Urothelium cell line (cell line): ENCODE measurements around the gene FGFR3.

Experiments used
- DNase-seq: peaks from one replicate; pipeline ENCODE4 v3.0.0; 2011; ENCODE audit warnings: low spot score, mixed read lengths
- FAIRE-seq: peaks from 2 replicates; lab custom pipeline; 2011; peaks lifted over from hg19 to GRCh38; lab: Jason Lieb, UNC

The FGFR3 gene

GRCh38 chr4:1755297-1755696 lies 37.8 kb upstream of the FGFR3 start:
- no peak for DNase-seq
- no peak for FAIRE-seq

GRCh38 chr4:1756079-1756478 lies 37.0 kb upstream of the FGFR3 start:
- DNase-seq, result no peak

GRCh38 chr4:1756893-1757779 lies 36.0 kb upstream of the FGFR3 start:
- no peak for DNase-seq
- no peak for FAIRE-seq

More at GRCh38 chr4:1756079-1756478, 37.0 kb upstream of the FGFR3 start:
- no peak for FAIRE-seq

- FAIRE-seq, result no peak
- DNase-seq, result no peak
These were observed 35.3 kb upstream of the FGFR3 start for GRCh38 chr4:1757836-1758235.

- no peak for FAIRE-seq
- no peak for DNase-seq
These were observed 34.6 kb upstream of the FGFR3 start for GRCh38 chr4:1758306-1759121.

DNA sequence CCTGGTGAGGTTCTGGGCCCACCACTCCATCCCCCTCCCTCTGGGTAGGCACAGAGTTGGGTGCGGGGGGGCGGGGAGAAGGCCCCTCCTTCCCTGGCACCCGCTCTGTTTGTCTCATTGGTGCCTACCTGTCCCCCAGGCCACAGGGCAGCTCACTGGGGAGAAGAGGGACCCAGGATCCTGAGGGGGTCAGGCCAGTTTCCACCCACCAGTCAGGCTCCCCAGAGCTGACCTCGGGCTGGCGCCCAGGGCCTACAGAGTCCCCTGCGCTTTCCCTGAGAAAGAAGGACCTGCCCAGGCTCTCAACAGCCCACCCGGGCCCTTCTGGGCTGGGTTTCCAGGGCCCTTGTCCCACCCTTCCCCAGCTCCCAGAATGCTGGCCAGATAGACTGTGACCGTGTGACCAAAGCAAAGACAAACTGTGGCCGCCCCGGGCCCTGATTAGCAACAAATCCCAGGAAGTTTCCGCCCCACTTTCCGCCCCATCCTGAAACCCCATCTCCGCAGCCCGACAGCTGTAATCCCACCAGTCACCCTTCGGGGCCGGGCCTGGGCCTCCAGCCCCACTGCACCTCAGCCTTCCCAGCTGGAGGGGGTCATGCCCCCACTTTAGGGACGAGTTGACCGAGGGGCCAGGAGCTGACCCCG lies 33.8 kb upstream of the FGFR3 start:
- no peak for FAIRE-seq

DNA sequence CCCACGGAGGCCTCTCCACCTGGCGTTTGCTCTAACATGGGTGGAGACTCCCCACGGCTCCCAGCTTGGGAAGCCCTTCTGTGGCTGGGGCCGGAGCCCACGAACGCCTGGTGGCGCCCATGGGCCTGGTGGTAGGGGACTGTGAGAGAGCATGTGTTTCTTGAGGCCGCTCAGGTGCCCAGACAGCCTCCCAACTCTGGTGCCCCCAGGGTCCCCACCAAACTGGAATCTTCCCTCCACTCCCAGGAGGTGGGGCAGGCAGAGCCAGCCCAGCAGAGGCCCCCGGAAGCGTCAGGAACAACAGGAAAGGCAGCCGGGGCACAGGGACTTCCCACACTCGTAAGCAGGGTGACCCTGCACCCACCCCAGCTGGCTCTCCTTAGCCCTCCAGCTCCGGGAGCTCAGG lies 33.3 kb upstream of the FGFR3 start:
- FAIRE-seq (no peak), DNase-seq (no peak)

More for the DNA sequence above, 33.8 kb upstream of the FGFR3 start:
- DNase-seq, result no peak

GRCh38 chr4:1760521-1761071 lies 32.5 kb upstream of the FGFR3 start:
- DNase-seq (no peak), FAIRE-seq (no peak)

- DNase-seq (no peak), FAIRE-seq (no peak)
These were observed 31.9 kb upstream of the FGFR3 start for GRCh38 chr4:1761130-1761689.

DNA sequence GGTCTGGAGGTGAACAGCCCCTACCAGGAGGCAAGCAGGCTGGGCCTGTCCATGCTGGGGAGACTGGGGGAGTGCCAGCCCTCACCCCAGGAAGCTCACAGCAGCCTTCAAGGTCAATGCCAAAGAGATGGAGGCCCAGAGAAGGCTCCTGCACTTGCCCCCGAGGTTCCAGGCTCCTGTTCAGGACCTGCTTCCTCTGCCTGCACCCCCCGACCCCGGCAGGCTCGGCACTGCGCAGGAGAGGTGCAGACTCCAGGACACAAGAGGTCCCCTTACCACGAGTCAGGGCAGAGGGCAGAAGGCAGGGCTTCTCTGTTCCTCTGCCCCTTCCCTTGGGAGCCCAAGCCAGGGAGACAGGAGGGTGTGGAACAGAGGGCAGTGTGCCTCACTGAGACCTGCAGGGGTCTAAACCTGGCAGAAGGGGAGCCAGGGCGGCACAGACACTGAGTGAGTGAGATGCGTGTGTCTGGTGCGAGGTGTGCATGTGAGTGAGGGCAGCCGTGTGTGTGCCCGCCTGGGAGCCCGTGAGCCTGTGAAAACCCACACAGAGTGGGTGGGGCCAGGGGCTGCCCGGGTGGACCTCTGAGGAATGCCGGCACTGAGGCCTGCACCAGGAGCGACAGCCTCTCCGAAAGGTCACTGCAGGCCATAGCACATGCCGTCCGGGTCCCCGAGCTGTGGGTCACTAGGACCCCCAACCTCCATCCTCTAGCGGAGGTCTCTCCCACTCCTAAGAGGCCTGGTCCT lies 30.7 kb upstream of the FGFR3 start:
- DNase-seq (no peak), FAIRE-seq (no peak)

DNA sequence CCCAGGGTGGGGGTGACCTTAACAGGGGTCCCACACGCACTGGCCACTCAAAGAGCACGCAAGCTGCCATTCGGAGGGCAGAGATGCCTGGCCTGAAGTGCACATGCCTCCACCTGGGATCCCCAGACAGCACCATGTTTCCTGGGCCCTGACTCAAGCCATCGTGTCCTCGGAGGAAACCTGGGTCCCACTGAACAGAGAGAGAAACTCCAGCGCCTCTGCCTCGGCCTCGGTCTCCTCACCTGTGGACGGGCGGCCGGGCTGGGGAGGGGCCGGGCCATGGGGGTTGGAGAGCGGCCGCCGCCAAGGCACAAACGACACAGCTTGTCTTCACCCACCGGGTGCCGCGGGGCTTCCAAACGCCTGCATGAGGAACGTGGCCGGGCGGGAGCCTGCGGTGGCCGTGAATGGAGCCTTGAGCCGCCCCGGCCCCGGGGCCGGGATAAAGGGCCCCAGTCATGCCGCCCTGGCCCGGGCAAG lies 30.0 kb upstream of the FGFR3 start:
- DNase-seq (no peak), FAIRE-seq (no peak)

- FAIRE-seq, result no peak
- DNase-seq, result peak; percentile 49
These were observed 29.5 kb upstream of the FGFR3 start for GRCh38 chr4:1763550-1764080.

GRCh38 chr4:1764670-1765069 lies 28.4 kb upstream of the FGFR3 start:
- FAIRE-seq (no peak), DNase-seq (no peak)

- DNase-seq, result no peak
- FAIRE-seq, result peak; percentile 77
These were observed 27.6 kb upstream of the FGFR3 start for GRCh38 chr4:1765409-1766072.

DNA sequence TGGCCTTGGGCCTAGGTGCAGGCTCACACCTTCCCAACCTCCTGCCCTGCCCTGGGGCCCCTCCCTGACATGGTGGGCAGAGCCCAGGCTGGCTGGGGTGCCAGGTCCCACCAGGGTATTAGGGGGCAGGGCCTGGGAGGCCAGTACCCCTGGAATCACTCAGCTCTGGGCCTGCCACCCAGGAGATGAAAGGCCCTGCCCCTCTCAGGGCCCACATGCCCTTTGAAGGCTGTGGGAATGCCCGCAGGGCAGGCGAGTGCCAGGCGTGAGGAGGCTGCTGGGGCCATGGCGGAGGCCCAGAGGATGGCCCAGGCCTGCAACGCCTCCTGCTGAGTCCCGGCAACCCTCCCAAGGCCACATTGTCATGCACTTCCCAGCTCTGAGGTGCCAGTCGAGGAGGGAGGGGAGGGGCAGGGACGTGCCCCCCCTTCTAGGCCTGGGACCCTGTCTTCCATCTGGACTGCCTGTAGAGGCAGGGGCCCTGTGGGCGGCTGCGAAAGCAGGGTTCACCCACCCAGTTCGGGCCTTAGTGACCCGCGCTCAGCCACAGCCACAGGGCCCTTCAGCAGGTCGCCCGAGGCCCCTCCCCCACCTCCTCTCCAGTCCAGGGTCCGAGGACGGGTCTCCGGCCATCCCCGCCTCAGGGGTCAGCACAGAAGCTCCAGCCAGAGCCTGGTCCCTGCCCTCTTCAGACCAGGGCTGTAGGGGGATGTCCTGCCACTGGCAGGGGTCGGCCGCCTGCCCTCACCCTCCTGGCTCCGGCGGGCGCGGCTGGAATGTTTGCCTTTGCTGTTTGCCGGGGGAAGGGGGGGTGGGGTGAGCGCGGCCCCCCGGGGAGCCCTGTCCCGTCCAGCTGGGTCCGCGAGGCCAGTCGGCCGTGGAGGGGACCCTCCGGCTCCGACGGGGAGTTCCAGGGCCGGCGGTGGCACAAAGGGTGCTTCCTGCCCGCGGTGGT lies 26.7 kb upstream of the FGFR3 start:
- FAIRE-seq (no peak), DNase-seq (no peak)

DNA sequence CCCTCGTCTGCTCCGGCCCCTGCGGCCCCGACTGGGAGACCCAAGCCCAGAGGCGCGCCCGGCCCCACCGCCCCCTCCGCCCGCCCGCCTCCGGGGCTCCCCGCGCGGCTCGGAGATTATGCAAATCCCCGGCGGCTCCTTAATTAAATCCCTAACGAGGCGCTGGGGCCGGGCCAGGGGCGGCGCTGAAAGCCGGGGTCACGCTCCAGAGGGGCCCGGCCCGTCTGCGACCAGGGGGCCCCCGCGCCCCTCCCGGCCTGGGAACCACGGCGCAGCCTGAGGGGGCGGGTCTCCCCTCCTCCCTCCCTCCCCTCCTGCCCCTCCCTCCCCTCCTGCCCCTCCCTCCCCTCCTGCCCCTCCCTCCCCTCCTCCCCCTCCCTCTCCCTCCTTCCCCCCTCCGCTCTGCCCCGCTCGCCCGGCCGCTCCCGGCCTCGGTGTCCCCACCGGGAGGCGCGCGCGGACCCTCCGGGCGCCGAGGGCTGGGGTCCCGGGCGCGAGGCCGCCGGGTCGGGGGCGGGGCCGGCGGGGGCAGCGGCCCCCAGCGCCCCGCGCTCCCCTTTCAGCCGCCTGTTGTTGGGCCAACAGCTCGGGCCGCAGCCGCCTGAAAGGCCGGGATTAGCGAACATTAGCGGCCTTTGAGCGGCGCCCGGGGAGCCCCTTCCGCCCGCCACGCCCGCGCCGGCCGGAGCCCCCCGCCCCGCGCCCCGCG lies 25.9 kb upstream of the FGFR3 start:
- peak; percentile 36 for DNase-seq
- peak; percentile 67 for FAIRE-seq

- peak; percentile 79 for DNase-seq
- FAIRE-seq, result no peak
These were observed 25.2 kb upstream of the FGFR3 start for GRCh38 chr4:1767770-1768366.
